NCI-H460 (cell line): ENCODE data around the gene OCA2. TPM values are rescaled to one million over a fixed set of nuclear protein-coding genes. Genes with fewer than 3 reads are reported as not detected.

Experiments used
- DNase-seq: peaks from one replicate; pipeline ENCODE4 v3.0.0-alpha.2; 2016; ENCODE audit warnings: low read depth; ENCODE audit errors: extremely low read depth
- total RNA-seq: library from RNA; depleted of rRNA; stranded (reverse); fragments of >200 nt; shearing (Covaris generic); gene quantifications from 2 replicates; pipeline ENCODE4 v1.2.3, GENCODE V29; 2014

The OCA2 gene
- total RNA-seq, 1 experiment from 2014 or later = 0.40 TPM

- DNase-seq = no peak
These were observed 209.9 kb downstream of the OCA2 start for GRCh38 chr15:27889258-27889657.

DNA sequence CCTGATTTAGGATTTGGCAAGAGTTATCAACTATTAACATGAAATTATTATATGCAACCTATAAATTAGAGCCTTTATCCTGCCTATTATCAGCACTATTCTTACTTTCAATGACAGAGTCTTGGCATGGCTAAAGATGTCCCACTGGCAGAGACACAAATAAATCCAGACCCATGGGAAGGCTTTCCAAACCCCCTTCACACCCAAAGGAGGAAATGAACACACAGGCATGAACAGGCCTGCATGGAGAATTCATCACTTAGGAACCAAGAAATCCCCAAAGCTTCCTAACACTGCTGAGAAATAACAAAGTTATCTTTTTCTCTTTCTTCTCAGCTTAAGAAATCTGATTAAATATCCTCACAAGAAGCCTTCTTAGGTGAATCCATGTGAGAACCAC is 213.9 kb downstream of the OCA2 start:
- DNase-seq = no peak

DNA sequence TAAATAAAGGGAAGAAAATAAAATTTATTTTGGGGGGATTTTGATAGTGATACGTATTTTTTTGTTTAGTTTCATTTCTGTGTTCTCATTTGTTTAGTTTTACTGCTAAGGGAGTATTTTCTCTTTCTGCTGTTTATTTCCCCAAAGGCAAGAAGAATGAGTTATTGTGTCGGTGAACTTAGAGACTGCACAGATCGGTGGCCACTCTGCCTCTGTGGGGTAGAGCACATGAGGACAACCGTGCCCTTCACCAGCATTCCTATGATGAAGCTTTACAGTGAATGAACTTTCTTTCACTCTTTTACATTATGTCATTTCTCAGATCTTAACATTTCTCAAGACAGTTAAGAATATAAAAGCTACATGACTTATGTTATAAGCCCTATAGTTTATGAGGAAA is 214.4 kb downstream of the OCA2 start:
- no peak for DNase-seq

DNA sequence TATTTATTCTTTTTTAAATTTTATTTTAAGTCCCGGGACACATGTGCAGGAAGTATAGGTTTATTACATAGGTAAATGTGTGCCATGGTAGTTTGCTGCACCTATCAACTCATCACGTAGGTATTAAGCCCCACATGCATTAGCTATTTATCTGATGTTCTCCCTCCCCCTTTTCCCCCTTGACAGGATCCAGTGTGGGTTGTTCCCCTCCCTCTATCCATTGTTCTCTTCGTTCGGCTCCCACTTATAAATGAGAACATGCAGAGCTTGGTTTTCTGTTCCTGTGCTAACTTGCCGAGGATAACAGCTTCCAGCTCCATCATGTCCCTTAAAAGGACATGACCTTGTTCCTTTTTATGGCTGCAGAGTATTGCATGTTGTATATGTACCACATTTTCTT is 220.3 kb downstream of the OCA2 start:
- no peak for DNase-seq

DNA sequence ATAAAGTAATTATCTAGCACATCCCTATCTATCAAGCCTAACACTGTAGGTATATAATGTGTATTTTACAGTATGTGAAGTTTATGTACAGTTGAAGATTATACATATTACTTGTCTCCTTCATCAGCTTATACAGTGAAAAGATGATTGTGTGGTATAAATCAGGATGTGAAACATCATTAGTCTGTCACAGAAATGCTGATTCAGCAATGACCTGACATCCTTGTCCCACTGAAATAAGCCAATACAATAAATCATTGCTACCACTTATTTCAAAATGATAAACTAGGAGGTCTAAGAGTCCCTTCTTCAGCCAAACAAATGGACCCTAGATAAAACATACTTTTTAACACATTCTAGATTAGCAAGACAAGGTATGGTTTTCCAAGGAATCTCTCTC is 225.3 kb downstream of the OCA2 start:
- no peak for DNase-seq

DNA sequence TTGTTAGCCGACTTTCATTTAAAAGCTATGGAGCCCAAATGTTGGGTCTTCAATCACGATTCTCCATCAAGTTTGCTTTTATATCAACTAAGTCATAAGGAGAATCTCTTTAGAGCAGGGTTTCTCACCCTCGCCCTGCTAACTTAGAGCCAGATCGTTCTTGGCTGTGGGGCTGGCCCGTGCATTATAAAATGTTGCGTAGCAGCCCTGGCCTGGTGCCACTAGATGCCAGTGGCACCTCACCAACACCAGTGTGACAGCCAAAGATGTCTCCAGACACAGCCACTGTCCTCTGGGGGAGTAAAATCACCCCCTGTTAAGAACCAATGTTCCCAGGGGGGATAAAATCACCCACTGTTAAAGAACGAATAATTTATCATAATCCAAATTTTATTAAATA is 226.1 kb downstream of the OCA2 start:
- DNase-seq = no peak

DNA sequence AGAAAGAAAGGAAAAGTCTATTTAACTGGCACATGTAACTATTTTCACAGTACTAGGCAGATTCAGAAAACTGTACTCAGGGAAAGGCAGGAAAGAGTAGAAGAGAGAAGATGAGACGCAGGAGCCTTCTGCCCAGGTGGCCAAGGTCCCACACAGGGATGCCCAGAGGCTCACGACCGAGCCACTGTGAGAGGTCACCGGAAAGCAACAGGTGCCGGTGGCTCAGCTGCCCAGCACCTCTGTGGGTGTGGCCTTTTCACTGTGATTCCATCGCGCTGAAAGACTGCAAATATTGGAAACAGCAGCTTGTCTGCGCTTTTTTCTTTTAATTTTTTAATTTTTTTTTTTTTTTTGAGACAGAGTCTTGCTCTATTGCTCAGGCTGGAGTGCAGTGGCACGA is 226.8 kb downstream of the OCA2 start:
- DNase-seq = no peak

DNA sequence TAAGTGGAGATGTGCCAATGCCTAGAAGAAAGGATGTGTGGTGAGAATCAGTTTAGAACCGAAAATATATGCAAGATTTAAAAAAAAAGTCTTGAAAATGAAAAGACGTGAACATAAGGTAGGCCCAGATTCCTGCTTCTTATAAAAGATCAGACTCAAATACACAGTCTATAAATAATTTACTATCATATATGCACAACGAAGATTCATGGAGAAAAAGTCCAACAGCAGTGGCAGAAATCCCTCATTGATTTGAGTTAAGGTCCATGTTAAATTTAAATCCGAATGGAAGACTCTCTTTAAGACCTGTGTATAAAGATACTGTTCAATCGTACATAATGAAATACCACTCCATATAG is 227.2 kb downstream of the OCA2 start:
- no peak for DNase-seq

DNA sequence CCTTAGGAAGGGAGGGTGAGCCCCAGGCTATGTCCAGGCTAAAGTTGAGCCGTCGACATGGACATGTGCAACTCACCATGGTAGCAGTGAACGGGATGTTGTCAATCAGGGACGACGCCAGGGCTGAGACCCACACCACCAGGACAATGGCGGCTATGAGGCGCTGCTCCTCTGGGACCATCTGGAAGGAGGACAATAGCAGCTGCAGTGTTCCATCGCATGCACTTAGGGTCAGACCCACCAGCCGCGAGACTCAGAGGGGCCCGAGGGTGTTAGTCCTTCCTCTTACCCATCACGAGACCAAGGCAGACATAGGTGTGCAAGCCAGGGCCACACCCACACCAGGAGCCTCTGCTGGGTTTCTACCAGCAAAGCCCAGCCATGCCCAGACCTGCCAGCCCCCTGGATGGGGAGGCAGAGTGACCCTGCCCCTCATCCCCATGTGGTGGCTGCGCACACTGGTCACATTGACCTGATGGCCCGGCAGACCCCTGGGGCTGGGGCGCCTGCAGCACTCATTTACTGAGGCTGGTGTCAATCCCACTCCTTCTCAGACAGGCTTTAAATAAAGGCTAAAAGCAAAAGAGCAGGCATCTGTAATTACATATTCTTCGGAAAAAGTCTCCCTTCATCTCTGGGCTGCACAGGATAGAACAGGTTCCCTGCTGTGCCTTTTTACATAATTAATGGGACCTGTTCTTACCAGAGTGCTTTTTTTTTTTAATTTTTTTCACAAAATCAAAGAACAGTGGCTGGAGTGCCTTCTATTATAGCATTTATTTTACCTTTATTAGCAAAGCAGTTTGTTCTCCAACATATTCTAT is 227.8 kb downstream of the OCA2 start:
- no peak for DNase-seq

DNA sequence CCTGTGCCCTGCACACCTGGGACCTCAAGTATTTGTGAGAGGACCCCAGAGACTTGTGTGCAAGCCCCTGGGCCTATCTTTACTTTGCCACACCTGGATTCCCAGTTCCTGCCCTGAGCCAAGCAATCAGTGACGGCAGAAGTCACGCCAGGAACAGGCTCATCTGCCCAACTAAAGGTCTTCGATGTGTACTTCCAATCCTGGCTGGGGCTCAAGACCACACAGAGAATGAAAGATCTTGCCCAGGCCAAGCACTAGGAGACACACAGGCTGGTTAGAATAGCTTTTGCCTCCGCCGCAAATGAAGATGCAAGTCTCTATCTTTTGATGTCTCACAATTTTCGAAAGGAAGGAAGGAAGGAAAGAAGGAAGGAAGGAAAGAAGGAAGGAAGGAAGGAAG is 228.8 kb downstream of the OCA2 start:
- no peak for DNase-seq

DNA sequence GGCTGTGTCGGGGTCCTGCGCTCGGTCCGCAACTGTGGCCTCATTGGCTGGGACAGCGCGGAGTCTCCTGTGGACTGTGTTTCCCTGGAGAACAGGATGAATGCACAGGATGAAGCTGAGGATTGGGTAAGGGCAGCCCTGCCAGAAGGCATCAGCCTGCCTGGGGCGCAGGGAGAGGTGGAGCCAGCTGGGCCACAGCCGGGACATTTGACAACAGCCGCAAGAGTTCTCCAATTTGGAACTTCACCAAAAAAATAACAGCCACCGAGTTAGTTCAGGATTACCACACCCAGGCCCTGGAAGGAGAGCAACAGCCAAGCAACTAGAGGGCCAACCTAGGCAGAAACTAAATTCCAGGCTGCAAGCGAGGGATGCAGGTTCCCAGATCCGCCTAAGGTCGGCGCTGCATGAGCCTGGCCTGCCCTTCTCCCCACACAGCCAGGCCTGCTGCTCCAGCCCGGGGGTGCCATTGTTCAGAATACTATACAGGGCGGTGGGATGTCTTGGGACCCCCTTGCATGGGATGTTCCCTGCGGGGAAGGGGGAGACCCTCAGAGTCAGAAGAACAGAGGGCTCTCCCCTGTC is 229.3 kb downstream of the OCA2 start:
- DNase-seq = no peak

- no peak for DNase-seq
These were observed 230.2 kb downstream of the OCA2 start for GRCh38 chr15:27868828-27869404.

DNA sequence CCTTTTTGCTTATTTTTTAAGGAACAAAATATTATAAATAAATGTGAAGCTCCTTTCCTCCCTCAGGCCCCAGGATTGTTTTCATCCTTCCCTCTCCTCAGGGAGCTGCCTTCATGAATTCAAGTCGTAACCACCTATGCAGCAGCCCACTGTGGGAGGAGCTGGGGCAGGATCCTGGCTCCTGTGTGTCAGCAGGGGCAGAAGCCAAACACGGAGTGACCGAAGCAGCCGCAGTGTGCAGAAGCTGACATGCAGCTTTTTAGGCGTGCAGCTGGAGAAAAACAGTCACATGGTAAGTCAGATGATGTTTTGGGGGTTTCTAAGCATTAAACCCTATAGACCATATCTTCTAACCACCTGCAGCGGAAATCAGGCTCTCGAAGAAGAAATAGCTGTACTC is 231.3 kb downstream of the OCA2 start:
- DNase-seq = no peak

DNA sequence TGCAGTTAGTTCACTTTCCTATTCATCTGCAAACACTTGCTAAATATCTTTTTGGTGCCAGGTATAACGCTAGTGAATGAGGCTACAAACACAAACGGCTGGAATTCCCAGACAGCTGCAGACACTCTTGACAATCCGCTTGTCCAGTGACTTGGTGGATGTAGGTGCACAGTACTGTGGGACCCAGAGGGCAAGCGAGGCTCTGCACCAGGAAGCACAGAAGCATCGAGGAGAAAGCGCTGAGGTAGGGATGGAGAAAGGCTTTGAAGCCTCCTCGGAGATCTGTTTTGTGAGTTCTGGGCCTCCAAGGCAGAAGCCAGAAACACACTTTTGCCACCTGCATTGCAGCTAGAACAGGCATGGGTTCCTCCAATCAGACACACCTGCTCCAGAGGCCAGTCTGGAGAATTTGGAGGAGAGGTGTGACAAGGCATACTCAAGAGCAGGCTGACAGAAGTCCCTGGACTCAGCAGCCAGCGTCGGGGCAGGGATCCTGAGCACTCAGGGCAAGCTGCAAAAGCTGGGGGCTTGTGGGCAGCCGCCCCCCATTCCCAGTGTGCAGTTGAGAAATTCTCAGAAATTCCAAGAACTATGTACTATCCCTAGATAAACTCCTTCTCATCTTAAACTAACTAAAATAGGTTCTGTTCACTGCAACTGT is 232.5 kb downstream of the OCA2 start:
- no peak for DNase-seq

DNA sequence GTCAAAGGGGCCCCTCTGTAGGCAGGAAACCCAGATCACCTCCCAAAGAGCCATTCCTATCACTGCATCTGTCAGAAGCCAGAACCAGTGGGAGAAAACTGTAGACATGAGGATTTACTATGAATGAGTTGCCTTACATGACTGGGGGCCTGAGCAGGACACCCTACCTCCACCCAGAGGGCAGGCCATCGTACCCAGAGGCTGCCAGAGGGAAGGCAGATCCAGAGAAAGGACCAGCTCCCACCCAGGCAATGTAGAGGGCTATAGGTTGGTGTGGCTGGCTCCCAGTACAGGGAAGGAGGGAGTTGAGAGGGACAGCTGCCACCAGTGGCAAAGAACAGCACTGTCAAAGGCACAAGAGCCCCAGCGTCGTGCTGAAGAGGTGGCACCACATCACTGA is 233.2 kb downstream of the OCA2 start:
- DNase-seq = no peak

DNA sequence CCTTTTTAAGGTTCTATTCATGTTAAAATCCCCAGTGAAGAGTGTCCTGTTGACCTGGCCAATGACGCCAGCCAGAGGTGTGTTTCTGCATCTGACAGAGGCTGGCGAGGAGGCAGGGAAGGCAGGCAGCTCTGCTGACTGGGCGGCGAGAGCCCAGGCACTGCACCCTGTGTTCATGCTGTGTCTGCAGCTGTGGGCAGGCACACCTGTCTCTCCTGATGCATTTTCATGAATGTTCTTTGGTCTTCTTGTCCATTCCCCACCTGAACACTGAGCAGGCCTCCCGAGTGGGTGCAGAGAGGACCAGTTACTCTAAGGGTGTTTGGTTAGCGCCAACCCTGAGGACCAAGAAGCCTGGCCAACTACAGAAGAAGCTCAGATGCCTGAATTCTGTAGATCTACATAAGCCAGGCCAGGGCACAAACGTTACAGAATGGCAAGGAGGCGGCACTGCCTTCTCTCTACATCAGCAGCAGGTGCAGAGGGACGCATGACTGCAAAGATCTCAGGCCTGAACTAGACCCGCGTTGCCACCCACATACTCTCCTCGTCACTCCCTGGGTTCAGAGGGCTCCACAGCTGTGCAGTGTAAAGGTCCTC is 233.7 kb downstream of the OCA2 start:
- DNase-seq = no peak

DNA sequence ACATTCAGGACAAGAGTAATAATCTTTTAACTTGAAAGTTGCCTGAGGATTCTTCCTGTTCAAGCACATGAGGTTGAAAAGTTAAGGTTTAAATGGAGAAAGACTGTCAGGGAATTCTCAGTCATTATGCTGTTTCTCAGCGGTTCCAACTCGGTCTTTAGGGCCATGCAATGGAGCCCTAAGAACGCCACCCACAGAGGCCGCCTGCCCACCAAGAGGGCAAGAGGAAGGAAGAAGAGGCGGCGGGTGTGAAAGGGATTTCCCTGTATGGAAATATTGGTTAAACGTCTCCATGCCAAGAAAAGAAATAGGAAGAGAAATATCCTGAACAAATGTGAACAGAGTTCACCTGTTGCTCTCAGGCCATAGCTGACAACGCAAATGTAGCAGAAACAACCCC is 234.4 kb downstream of the OCA2 start:
- DNase-seq = no peak

GRCh38 chr15:27864086-27864485 is 235.0 kb downstream of the OCA2 start:
- DNase-seq = no peak

GRCh38 chr15:27863000-27863399 is 236.1 kb downstream of the OCA2 start:
- DNase-seq = no peak

- DNase-seq = no peak
These were observed 237.9 kb downstream of the OCA2 start for GRCh38 chr15:27861171-27861570.

DNA sequence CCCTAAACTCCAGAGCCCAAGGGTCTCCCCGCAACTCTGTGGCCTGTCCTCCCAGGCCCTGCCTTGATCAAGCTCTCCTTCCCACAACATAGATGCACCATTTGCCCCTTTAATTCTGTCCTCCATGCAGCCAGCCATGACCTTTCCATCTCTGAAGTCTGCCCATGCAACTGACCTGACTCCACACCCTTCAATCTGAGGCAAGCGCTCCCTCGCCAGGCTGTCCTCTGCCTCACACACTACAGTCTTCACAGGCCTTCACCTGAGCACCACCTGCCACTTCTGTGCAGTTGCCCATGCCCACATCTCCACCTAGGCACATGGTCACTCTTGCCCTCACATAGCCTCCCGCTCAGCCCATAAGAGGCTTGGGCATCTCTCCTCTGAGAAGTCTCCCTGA is 244.0 kb downstream of the OCA2 start:
- no peak for DNase-seq
